Measurements from ENCODE around the gene WDR72. TPM values are rescaled to one million over a fixed set of nuclear protein-coding genes. Genes with fewer than 3 reads are reported as not detected.

WDR72 gene
- total and polyA plus RNA-seq, 2 experiments from 2014 or later: 0.99 to 1.9 TPM

DNA sequence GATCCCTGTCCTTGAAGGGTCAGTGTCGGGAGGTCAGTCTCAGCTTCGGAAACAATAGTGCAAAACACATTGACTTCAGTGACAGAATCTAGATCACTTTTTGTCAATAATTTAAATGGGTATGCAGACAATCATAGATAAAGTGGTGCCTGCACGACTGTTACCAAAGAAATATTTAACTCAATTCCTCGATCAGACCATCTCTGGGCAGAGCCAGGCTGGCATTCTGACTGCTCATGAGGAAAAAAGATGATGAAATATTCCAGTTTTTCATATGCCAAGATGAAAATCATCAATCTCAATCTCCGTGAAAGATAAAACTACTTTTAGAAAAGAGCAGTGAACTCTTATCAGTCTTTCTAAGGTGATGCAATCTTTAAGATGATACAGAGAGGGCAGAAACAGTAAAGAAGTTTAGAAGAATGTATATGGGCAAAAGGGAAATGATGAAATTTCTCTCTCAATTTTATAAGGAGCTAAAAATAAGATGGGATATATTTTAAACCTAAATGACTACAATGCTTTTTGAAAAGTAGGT is 169.9 kb downstream of the WDR72 start:
- Histone ChIP-seq H3K27me3 (ENCODE audit: insufficient read depth) (no peaks in the 10 kb centered on the region), H3K79me2 (replicated peaks; ENCODE audit: insufficient read depth) (no peaks in the 10 kb centered on the region), H3F3A (replicated peaks; ENCODE audit: low read depth) (no peaks in the 10 kb centered on the region), H3K36me3 (ENCODE audit: insufficient read depth) (no peaks in the 10 kb centered on the region), H2AFZ (no peak overlapping the region), H3K27ac (ENCODE audit: low read depth) (no peak overlapping the region), H3K4me3 (no peak overlapping the region), H3K4me2 (no peak overlapping the region), H3K4me1 (ENCODE audit: insufficient read depth) (no peaks in the 10 kb centered on the region; the same call in 1 of the 2 replicates), H4K20me1 (replicated peaks; ENCODE audit: insufficient read depth) (no peaks in the 10 kb centered on the region), H3K9me2 (ENCODE audit: insufficient read depth) (no peaks in the 10 kb centered on the region)
- Mint-ChIP-seq H3K4me1 (peaks cover 22% of the 10 kb centered on the region), H3K9me3 (no peaks in the 10 kb centered on the region), H3K27me3 (ENCODE audit: insufficient read depth, low read depth, poor library complexity) (peaks cover 1% of the 10 kb centered on the region), H3K4me3 (no peak overlapping the region), H3K36me3 (ENCODE audit: low read depth) (no peaks in the 10 kb centered on the region), H3K27ac (no peak overlapping the region)
- DNase-seq (ENCODE audit: low spot score) (no peak), ATAC-seq (no peak)
- TF ChIP-seq, protein P1, sequence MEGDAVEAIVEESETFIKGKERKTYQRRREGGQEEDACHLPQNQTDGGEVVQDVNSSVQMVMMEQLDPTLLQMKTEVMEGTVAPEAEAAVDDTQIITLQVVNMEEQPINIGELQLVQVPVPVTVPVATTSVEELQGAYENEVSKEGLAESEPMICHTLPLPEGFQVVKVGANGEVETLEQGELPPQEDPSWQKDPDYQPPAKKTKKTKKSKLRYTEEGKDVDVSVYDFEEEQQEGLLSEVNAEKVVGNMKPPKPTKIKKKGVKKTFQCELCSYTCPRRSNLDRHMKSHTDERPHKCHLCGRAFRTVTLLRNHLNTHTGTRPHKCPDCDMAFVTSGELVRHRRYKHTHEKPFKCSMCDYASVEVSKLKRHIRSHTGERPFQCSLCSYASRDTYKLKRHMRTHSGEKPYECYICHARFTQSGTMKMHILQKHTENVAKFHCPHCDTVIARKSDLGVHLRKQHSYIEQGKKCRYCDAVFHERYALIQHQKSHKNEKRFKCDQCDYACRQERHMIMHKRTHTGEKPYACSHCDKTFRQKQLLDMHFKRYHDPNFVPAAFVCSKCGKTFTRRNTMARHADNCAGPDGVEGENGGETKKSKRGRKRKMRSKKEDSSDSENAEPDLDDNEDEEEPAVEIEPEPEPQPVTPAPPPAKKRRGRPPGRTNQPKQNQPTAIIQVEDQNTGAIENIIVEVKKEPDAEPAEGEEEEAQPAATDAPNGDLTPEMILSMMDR (conservative IDR thresholded peaks at IDR 0.05; ENCODE audit: low read depth in 2 of 2): no peak
- TF ChIP-seq EZH2 (IDR thresholded peaks at IDR 0.05; ENCODE audit: low read depth, unreplicated experiment) (no peak), POLR2AphosphoS5 (IDR thresholded peaks at IDR 0.05; ENCODE audit: low read depth) (no peak), ZNF114 (CRISPR knock-in tag; IDR thresholded peaks at IDR 0.05) (no peak), JUNB (IDR thresholded peaks at IDR 0.05; ENCODE audit: unreplicated experiment) (no peak), EZH2phosphoT487 (IDR thresholded peaks at IDR 0.05; ENCODE audit: unreplicated experiment) (no peak), ZNF331 (CRISPR knock-in tag; IDR thresholded peaks at IDR 0.05; ENCODE audit: low read depth) (no peak), NANOG (IDR thresholded peaks at IDR 0.05; ENCODE audit: borderline replicate concordance) (no peak), CREB1 (CRISPR knock-in tag; IDR thresholded peaks at IDR 0.05; ENCODE audit: low read depth) (no peak), STAT1 (IDR thresholded peaks at IDR 0.05; ENCODE audit: unreplicated experiment) (no peak)
- TF ChIP-seq, protein P2, sequence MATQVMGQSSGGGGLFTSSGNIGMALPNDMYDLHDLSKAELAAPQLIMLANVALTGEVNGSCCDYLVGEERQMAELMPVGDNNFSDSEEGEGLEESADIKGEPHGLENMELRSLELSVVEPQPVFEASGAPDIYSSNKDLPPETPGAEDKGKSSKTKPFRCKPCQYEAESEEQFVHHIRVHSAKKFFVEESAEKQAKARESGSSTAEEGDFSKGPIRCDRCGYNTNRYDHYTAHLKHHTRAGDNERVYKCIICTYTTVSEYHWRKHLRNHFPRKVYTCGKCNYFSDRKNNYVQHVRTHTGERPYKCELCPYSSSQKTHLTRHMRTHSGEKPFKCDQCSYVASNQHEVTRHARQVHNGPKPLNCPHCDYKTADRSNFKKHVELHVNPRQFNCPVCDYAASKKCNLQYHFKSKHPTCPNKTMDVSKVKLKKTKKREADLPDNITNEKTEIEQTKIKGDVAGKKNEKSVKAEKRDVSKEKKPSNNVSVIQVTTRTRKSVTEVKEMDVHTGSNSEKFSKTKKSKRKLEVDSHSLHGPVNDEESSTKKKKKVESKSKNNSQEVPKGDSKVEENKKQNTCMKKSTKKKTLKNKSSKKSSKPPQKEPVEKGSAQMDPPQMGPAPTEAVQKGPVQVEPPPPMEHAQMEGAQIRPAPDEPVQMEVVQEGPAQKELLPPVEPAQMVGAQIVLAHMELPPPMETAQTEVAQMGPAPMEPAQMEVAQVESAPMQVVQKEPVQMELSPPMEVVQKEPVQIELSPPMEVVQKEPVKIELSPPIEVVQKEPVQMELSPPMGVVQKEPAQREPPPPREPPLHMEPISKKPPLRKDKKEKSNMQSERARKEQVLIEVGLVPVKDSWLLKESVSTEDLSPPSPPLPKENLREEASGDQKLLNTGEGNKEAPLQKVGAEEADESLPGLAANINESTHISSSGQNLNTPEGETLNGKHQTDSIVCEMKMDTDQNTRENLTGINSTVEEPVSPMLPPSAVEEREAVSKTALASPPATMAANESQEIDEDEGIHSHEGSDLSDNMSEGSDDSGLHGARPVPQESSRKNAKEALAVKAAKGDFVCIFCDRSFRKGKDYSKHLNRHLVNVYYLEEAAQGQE (IDR thresholded peaks at IDR 0.05; ENCODE audit: unreplicated experiment): no peak
- TF ChIP-seq, protein P3, sequence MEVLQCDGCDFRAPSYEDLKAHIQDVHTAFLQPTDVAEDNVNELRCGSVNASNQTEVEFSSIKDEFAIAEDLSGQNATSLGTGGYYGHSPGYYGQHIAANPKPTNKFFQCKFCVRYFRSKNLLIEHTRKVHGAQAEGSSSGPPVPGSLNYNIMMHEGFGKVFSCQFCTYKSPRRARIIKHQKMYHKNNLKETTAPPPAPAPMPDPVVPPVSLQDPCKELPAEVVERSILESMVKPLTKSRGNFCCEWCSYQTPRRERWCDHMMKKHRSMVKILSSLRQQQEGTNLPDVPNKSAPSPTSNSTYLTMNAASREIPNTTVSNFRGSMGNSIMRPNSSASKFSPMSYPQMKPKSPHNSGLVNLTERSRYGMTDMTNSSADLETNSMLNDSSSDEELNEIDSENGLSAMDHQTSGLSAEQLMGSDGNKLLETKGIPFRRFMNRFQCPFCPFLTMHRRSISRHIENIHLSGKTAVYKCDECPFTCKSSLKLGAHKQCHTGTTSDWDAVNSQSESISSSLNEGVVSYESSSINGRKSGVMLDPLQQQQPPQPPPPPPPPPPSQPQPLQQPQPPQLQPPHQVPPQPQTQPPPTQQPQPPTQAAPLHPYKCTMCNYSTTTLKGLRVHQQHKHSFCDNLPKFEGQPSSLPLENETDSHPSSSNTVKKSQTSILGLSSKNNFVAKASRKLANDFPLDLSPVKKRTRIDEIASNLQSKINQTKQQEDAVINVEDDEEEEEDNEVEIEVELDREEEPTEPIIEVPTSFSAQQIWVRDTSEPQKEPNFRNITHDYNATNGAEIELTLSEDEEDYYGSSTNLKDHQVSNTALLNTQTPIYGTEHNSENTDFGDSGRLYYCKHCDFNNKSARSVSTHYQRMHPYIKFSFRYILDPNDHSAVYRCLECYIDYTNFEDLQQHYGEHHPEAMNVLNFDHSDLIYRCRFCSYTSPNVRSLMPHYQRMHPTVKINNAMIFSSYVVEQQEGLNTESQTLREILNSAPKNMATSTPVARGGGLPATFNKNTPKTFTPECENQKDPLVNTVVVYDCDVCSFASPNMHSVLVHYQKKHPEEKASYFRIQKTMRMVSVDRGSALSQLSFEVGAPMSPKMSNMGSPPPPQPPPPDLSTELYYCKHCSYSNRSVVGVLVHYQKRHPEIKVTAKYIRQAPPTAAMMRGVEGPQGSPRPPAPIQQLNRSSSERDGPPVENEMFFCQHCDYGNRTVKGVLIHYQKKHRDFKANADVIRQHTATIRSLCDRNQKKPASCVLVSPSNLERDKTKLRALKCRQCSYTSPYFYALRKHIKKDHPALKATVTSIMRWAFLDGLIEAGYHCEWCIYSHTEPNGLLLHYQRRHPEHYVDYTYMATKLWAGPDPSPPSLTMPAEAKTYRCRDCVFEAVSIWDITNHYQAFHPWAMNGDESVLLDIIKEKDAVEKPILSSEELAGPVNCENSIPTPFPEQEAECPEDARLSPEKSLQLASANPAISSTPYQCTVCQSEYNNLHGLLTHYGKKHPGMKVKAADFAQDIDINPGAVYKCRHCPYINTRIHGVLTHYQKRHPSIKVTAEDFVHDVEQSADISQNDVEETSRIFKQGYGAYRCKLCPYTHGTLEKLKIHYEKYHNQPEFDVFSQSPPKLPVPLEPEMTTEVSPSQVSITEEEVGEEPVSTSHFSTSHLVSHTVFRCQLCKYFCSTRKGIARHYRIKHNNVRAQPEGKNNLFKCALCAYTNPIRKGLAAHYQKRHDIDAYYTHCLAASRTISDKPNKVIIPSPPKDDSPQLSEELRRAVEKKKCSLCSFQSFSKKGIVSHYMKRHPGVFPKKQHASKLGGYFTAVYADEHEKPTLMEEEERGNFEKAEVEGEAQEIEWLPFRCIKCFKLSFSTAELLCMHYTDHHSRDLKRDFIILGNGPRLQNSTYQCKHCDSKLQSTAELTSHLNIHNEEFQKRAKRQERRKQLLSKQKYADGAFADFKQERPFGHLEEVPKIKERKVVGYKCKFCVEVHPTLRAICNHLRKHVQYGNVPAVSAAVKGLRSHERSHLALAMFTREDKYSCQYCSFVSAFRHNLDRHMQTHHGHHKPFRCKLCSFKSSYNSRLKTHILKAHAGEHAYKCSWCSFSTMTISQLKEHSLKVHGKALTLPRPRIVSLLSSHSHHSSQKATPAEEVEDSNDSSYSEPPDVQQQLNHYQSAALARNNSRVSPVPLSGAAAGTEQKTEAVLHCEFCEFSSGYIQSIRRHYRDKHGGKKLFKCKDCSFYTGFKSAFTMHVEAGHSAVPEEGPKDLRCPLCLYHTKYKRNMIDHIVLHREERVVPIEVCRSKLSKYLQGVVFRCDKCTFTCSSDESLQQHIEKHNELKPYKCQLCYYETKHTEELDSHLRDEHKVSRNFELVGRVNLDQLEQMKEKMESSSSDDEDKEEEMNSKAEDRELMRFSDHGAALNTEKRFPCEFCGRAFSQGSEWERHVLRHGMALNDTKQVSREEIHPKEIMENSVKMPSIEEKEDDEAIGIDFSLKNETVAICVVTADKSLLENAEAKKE (CRISPR knock-in tag; IDR thresholded peaks at IDR 0.05): no peak
- TF ChIP-seq, protein P4, sequence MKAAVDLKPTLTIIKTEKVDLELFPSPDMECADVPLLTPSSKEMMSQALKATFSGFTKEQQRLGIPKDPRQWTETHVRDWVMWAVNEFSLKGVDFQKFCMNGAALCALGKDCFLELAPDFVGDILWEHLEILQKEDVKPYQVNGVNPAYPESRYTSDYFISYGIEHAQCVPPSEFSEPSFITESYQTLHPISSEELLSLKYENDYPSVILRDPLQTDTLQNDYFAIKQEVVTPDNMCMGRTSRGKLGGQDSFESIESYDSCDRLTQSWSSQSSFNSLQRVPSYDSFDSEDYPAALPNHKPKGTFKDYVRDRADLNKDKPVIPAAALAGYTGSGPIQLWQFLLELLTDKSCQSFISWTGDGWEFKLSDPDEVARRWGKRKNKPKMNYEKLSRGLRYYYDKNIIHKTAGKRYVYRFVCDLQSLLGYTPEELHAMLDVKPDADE (IDR thresholded peaks at IDR 0.05): no peak

Data from GM23338 (cell line).